Spleen (tissue), 11 donors: ENCODE data around the gene RENBP. TPM values are rescaled to one million over a fixed set of nuclear protein-coding genes. Genes with fewer than 3 reads are reported as not detected.

ENCODE experiments used
- DNase-seq: peaks from one replicate; pipeline ENCODE4 v3.0.0-alpha.2; 2020
- H3K27ac ChIP-seq, 8 donors: fragments of 200-600 bp; sonication (generic) in 7 of 8; 1 replicate in 4 of 8; 2 replicates in 4 of 8; pipeline versions ENCODE4 v1.5.0 to v1.8.0; 2016 to 2021; ENCODE audit warnings: inconsistent platforms in 4 of 8, mild to moderate bottlenecking in 4 of 8, moderate library complexity in 1 of 8
- H3K27me3 ChIP-seq, 7 donors: fragments of 200-600 bp; sonication (generic) in 6 of 7; replicated peaks in 1 of 7; 1 replicate in 4 of 7; 2 replicates in 3 of 7; pipeline versions ENCODE4 v1.5.0 to v1.8.0; 2016 to 2021; ENCODE audit warnings: inconsistent platforms in 3 of 7, mild to moderate bottlenecking in 1 of 7
- H3K36me3 ChIP-seq, 6 donors: fragments of 200-600 bp; sonication (generic) in 5 of 6; 1 replicate in 4 of 6; 2 replicates in 2 of 6; pipeline versions ENCODE4 v1.5.0 to v1.8.0; 2016 to 2021; ENCODE audit warnings: inconsistent platforms in 2 of 6
- H3K4me1 ChIP-seq, 6 donors: fragments of 200-600 bp; sonication (generic) in 5 of 6; 1 replicate in 3 of 6; 2 replicates in 3 of 6; pipeline versions ENCODE4 v1.5.0 to v1.8.0; 2016 to 2021; ENCODE audit warnings: inconsistent platforms in 3 of 6
- H3K4me3 ChIP-seq, 8 donors: fragments of 200-600 bp; sonication (generic) in 7 of 8; 1 replicate in 4 of 8; 2 replicates in 4 of 8; pipeline versions ENCODE4 v1.5.0 to v1.8.0; 2016 to 2021; ENCODE audit warnings: inconsistent platforms in 4 of 8, mild to moderate bottlenecking in 4 of 8, moderate library complexity in 2 of 8
- H3K9me3 ChIP-seq, 8 donors: fragments of 200-600 bp; sonication (generic) in 7 of 8; 1 replicate in 4 of 8; 2 replicates in 4 of 8; pipeline versions ENCODE4 v1.5.0 to v1.8.0; 2016 to 2021; ENCODE audit warnings: inconsistent platforms in 4 of 8
- POLR2A ChIP-seq, 3 donors: fragments of 450-650 bp; IDR thresholded peaks; one replicate each; pipeline ENCODE4 v1.5.1; 2017; ENCODE audit warnings: antibody characterized with exemption in 3 of 3, mild to moderate bottlenecking in 1 of 3
- POLR2AphosphoS5 ChIP-seq, 3 donors: sonication (generic); formaldehyde crosslinking; IDR thresholded peaks; one replicate each; pipeline ENCODE4 v1.5.1; 2017; ENCODE audit warnings: antibody characterized with exemption in 3 of 3
- WGBS, 5 donors: extraction: QIAGEN DNeasy Blood & Tissue Kit in 3 of 5; methylation state at CpG; one replicate each; pipeline versions ENCODE4 v1.1.5 to v1.1.7; 2013 to 2018; 5-methylcytosine and 5-hydroxymethylcytosine counted together
- intact Hi-C: fragments of 100-400 bp; cut with DNase I; formaldehyde crosslinking; loops from one replicate; pipeline ENCODE4 v1.15.0; 2023; ENCODE audit warnings: low total_unique reads
- polyA plus RNA-seq, 3 donors: library from polyadenylated mRNA; stranded (reverse); fragments of 200-250 nt; gene quantifications; one replicate each; pipeline ENCODE4 v1.2.1, GENCODE V29; 2013
- total RNA-seq, 7 donors: library from RNA; depleted of rRNA in 3 of 7; stranded (reverse); fragments of >200 nt in 3 of 7; fragmentation: NEBNext Ultra II Directional in 4 of 7; extraction: Animal tissue kit (Norgen Biotek cat#: 25700) in 4 of 7; gene quantifications; one replicate each; pipeline versions ENCODE4 v1.1.0 to v1.2.1, GENCODE V29; 2016 to 2021
- TF ChIP-seq, protein P1 (sequence below), 11 experiments: fragments of 200-600 bp in 7 of 11; fragments of 450-650 bp in 4 of 11; sonication (generic) in 4 of 11; IDR thresholded peaks in 8 of 11; conservative IDR thresholded peaks in 3 of 11; 1 replicate in 7 of 11; 2 replicates in 4 of 11; pipeline versions ENCODE4 v1.4.0 to v1.8.0; 2016 to 2021; ENCODE audit warnings: antibody characterized with exemption in 11 of 11, inconsistent platforms in 4 of 11, mild to moderate bottlenecking in 1 of 11
- donor health status: healthy with polysubstance abuse.
- donor health status: DM: no; HTN: no; CAD: no; lungs with moderate emphysema.
- donor health status: DM: no; HTN: no; CAD: no.
- donor health status: Bipolar disorder and iron deficiency.
- donor health status: healthy.
- donor health status: DM: no; HTN: no; CAD: no.
- donor health status: DM: yes; HTN: yes; CAD: no.

Gene RENBP
- total and polyA plus RNA-seq, 10 donors: 42.0 to 105 (median 63.5) TPM

DNA sequence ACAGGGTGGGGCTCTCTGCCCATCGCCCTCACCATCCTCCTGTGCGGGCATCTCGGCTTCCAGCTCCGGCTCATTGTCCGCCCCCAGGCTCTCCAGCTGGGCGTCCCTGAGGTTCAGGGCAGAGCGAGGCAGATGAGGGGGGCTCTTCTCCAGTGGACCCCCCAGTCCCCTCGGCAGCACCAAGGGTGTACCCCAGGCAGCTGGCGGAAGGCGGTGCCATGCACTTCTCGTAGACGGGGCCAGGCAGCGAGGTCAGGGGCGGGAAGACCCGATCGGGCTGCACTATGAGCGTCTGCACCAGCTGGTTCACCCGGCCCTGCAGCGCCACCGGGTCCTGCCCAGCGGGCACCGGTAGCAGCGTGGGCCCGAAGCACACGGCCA is 34.5 kb downstream of the RENBP start:
- peaks cover 0 to 19% (median 5%) of the 10 kb centered on the region in 6 donors for H3K4me1 ChIP-seq
- 93 to 100% (median 96%) methylated on average over 2 to 25 of the region's 25 CpGs for WGBS, 5 donors
- peaks cover 0 to 24% (median 0%) of the 10 kb centered on the region in 7 donors for H3K27me3 ChIP-seq
- DNase-seq: no peak
- H3K4me3 ChIP-seq: no peak overlapping the region
- peaks cover 0 to 83% (median 35%) of the 10 kb centered on the region in 6 donors for H3K36me3 ChIP-seq
- no peaks in the 10 kb centered on the region for H3K9me3 ChIP-seq
- TF ChIP-seq POLR2A (IDR thresholded peaks at IDR 0.05) (no peak), POLR2AphosphoS5 (IDR thresholded peaks at IDR 0.05) (no peak)
- TF ChIP-seq, protein P1, sequence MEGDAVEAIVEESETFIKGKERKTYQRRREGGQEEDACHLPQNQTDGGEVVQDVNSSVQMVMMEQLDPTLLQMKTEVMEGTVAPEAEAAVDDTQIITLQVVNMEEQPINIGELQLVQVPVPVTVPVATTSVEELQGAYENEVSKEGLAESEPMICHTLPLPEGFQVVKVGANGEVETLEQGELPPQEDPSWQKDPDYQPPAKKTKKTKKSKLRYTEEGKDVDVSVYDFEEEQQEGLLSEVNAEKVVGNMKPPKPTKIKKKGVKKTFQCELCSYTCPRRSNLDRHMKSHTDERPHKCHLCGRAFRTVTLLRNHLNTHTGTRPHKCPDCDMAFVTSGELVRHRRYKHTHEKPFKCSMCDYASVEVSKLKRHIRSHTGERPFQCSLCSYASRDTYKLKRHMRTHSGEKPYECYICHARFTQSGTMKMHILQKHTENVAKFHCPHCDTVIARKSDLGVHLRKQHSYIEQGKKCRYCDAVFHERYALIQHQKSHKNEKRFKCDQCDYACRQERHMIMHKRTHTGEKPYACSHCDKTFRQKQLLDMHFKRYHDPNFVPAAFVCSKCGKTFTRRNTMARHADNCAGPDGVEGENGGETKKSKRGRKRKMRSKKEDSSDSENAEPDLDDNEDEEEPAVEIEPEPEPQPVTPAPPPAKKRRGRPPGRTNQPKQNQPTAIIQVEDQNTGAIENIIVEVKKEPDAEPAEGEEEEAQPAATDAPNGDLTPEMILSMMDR (IDR thresholded peaks at IDR 0.05 in 8 of 11, conservative IDR thresholded peaks at IDR 0.05 in 3 of 11): no peak
- intact Hi-C loops: no loop called here
- no peak overlapping the region for H3K27ac ChIP-seq

DNA sequence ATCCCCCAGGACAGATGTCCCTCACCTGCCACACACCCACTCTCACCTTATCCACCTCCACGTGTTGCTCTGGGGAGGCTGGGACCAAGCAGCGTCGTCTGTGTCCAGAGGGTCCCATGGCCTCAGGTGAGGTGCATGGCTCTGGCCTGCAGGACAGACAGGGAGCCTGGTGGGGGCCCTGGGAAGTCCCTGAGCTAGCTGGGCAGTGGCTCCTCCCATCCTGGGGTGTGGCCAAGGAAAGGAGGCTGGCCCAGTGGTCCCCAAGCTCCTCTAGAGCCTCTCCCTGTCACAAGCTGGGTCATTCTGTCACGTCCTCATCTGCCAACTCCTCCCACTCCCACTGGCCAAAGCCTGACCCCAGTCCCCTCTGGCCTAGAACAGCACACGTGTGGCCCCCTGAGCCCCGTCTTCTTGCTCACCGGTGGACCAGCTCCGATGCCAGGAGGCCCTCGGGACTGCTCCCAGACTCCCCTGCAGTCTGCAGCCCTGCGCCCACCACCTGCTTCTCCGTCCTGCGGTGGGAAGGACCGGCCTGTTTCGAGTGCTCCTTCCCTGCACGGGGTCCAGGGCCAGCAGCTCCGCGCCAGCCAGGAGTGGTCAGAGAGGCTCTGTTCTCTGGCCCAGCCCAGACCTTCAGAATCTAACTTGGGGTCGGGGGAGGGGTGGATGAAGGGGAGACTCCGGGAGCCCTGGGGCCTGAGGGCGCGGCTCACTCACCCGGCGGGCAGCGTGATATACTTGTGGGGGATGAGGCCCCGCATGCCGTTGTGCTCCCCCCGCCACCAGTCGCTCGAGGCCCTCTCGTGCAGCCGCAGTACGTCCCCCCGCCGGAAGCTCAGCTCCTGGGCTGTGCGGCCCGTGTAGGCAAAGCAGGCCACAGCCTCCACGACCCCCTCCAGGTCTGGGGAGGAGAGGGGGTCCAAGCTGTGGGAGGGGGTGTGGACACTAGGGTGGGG is 35.1 kb downstream of the RENBP start:
- 73 to 87% (median 85%) methylated on average over 19 to 37 of the region's 37 CpGs; no CpG with 5 or more reads in 1 of the 5 donors for WGBS, 5 donors

DNA sequence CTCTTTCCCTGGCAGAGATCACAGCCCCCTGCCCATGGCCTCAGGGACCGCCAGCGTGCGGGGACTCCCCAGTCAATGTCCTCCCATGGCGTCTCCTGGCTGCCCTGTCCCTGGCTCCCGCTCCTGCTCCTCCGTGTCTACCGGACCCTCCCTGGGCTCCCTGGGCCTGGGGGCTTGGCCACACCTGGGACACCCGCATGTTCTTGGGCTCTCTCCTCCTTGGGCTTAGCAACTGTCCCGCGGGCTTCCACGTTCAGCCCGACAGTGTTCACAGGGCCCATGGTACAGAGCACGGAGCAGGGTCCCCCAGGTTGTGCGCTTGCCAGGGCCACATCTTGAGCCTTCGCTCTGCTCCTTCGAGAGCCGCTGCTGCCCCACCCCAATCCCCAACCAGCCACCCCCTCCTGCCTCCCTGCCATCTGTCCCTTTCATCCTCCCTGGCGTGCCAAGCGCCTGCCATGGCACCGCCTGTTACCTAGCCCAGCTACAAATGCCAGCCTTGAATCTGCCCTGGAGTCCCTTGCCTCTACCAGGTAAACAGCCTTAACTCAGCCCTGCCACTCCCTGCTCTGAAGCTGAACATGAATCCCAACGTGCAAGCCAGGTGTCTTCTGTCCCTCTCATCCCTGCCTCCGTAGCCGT is 36.1 kb downstream of the RENBP start:
- Histone ChIP-seq H3K9me3 (no peaks in the 10 kb centered on the region), H3K36me3 (peaks cover 0 to 66% (median 29%) of the 10 kb centered on the region in 6 donors), H3K27me3 (peaks cover 0 to 22% (median 0%) of the 10 kb centered on the region in 7 donors), H3K27ac (no peak overlapping the region), H3K4me1 (peaks cover 6 to 36% (median 20%) of the 10 kb centered on the region in 6 donors), H3K4me3 (no peak overlapping the region)
- TF ChIP-seq POLR2A (IDR thresholded peaks at IDR 0.05) (no peak), POLR2AphosphoS5 (IDR thresholded peaks at IDR 0.05) (peak in 1 of 3 donors; percentile 2)
- TF ChIP-seq, protein P1 (IDR thresholded peaks at IDR 0.05 in 8 of 11, conservative IDR thresholded peaks at IDR 0.05 in 3 of 11): no peak
- intact Hi-C loops: no loop called here
- WGBS, 5 donors: 89 to 98% (median 92%) methylated on average over 6 to 23 of the region's 23 CpGs
- no peak for DNase-seq

More for the DNA sequence above, 35.1 kb downstream of the RENBP start:
- peak in 1 of 3 donors; percentile 26 for TF ChIP-seq POLR2AphosphoS5 (IDR thresholded peaks at IDR 0.05)
- TF ChIP-seq POLR2A (IDR thresholded peaks at IDR 0.05): no peak
- no peak overlapping the region for H3K4me3 ChIP-seq
- intact Hi-C loops: no loop called here
- H3K9me3 ChIP-seq: no peaks in the 10 kb centered on the region
- DNase-seq: peak; percentile 76
- peaks cover under 1 to 26% (median 12%) of the 10 kb centered on the region in 6 donors for H3K4me1 ChIP-seq
- peaks cover 0 to 24% (median 0%) of the 10 kb centered on the region in 7 donors for H3K27me3 ChIP-seq
- H3K27ac ChIP-seq: peak overlapping the region in 1 of 8 donors; percentile 15
- H3K36me3 ChIP-seq: peaks cover 0 to 76% (median 35%) of the 10 kb centered on the region in 6 donors

DNA sequence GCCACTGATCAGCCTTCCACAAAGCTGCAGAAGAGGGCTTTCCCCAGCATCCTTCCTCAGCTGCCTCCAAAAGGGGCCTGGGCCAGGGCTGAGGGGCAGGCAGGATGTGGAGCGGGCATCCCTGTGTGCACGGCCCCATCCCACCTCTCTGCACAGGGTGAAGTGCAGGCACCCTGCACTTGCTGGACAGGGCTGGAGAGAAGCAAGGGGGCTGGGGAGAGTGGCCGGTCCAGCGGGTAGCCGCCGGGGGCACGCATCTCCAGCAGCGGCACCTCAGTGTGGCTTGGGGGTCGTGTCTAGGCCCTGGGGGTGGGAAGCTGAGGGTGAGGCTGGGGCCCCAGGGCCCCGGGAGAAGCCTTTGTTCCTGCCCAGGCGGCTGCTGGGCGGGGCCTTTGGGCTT is 37.0 kb downstream of the RENBP start:
- Histone ChIP-seq H3K27ac (no peak overlapping the region), H3K9me3 (no peaks in the 10 kb centered on the region), H3K27me3 (peaks cover 0 to 13% (median 0%) of the 10 kb centered on the region in 7 donors), H3K36me3 (peaks cover 0 to 58% (median 20%) of the 10 kb centered on the region in 6 donors), H3K4me3 (no peak overlapping the region), H3K4me1 (peaks cover 6 to 44% (median 29%) of the 10 kb centered on the region in 6 donors)
- DNase-seq: no peak
- 77 to 87% (median 85%) methylated on average over 3 to 12 of the region's 12 CpGs for WGBS, 5 donors
- TF ChIP-seq POLR2AphosphoS5 (IDR thresholded peaks at IDR 0.05) (peak in 1 of 3 donors; percentile 60), POLR2A (IDR thresholded peaks at IDR 0.05) (no peak)
- intact Hi-C loops: no loop called here
